Mucosa of descending colon (tissue), 3 donors: ENCODE measurements around the gene APBB1. TPM values are rescaled to one million over a fixed set of nuclear protein-coding genes. Genes with fewer than 3 reads are reported as not detected.

ENCODE experiments used
- ATAC-seq: fragments of 200-7000 bp; cut with Tn5 transposase; one replicate; pipeline ENCODE4 v1.9.1; 2020; ENCODE audit warnings: mild to moderate bottlenecking, moderate library complexity
- DNase-seq, 3 donors: peaks; one replicate each; pipeline ENCODE4 v3.0.0-alpha.2; 2020
- H3K36me3 ChIP-seq: fragments of 200-600 bp; one replicate; pipeline ENCODE4 v1.8.0; 2021; ENCODE audit warnings: low read depth, mild to moderate bottlenecking
- H3K4me1 ChIP-seq: fragments of 200-600 bp; one replicate; pipeline ENCODE4 v1.8.0; 2021; ENCODE audit warnings: low read depth, mild to moderate bottlenecking
- H3K4me3 ChIP-seq: fragments of 200-600 bp; one replicate; pipeline ENCODE4 v1.8.0; 2021; ENCODE audit warnings: mild to moderate bottlenecking
- H3K9me3 ChIP-seq: fragments of 200-600 bp; one replicate; pipeline ENCODE4 v1.8.0; 2021; ENCODE audit warnings: mild to moderate bottlenecking
- intact Hi-C, 2 donors: fragments of 100-400 bp; cut with DNase I in 1 of 2; cut with micrococcal nuclease in 1 of 2; formaldehyde crosslinking; loops; one replicate each; pipeline versions ENCODE4 v1.11.0 to v1.11.1; 2022; cut with DNase I, micrococcal nuclease
- total RNA-seq, 3 donors: library from RNA; stranded (reverse); fragmentation: NEBNext Ultra II Directional in 2 of 3; extraction: Animal tissue kit (Norgen Biotek cat#: 25700) in 2 of 3; gene quantifications; one replicate each; pipeline versions ENCODE4 v1.2.1 to v1.2.4, GENCODE V29; 2021 to 2023
- TF ChIP-seq, protein P1 (sequence below): fragments of 200-600 bp; IDR thresholded peaks from one replicate; pipeline ENCODE4 v1.8.0; 2022; ENCODE audit warnings: antibody characterized with exemption, mild to moderate bottlenecking
- donor health status: DM: no; HTN: no; CAD: no; lungs with moderate emphysema.
- donor health status: DM: no; HTN: no; CAD: no.
- donor health status: DM: no; HTN: yes; CAD: no.

APBB1 gene
- total RNA-seq, 3 donors from 2014 or later, result 5.2 to 64.7 (median 8.3) TPM

DNA sequence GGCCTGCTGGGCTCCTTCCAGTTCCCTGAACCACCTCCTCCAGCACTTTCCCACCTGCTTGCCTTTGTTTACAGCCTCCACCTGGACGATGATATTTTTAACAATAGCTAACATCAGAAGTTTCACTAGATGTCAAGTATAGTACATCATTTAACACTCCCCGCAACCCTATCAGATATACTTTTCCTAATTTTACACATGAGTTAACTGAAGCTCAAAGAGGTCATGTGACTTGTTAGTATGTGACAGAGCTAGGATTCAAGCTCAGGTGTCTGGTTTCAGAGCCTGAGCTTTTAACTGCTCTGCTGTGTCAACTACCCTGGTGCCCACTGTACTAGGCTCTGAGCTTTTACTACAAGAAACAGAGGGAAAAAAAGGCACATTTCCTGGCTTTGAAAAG, 36.2 kb upstream of the APBB1 start:
- no peaks in the 10 kb centered on the region for H3K4me1 ChIP-seq
- intact Hi-C loops, result no loop called here
- H3K9me3 ChIP-seq, result no peaks in the 10 kb centered on the region
- TF ChIP-seq, protein P1, sequence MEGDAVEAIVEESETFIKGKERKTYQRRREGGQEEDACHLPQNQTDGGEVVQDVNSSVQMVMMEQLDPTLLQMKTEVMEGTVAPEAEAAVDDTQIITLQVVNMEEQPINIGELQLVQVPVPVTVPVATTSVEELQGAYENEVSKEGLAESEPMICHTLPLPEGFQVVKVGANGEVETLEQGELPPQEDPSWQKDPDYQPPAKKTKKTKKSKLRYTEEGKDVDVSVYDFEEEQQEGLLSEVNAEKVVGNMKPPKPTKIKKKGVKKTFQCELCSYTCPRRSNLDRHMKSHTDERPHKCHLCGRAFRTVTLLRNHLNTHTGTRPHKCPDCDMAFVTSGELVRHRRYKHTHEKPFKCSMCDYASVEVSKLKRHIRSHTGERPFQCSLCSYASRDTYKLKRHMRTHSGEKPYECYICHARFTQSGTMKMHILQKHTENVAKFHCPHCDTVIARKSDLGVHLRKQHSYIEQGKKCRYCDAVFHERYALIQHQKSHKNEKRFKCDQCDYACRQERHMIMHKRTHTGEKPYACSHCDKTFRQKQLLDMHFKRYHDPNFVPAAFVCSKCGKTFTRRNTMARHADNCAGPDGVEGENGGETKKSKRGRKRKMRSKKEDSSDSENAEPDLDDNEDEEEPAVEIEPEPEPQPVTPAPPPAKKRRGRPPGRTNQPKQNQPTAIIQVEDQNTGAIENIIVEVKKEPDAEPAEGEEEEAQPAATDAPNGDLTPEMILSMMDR, result no peak
- H3K4me3 ChIP-seq, result no peak overlapping the region
- DNase-seq (no peak), ATAC-seq (no peak)
- no peaks in the 10 kb centered on the region for H3K36me3 ChIP-seq

DNA sequence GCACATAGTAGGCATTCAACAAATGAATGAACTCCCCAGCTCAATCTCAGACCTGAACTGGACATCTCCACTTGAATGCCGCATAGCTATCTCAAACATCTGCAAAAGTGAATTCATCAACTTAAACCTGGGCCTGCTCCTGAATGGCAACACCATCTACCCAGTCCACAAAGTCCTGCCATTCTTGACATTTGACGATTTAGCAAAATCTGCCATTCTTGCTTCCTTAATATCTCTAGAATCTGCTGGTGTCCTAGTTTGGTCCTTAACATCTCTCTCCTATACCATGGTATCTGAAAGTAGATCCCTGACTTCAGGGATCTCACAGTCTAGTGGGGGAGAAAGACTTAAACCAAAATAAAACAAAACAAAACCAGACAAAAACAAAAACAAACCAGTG, 34.3 kb upstream of the APBB1 start:
- intact Hi-C loops, result no loop called here
- TF ChIP-seq, protein P1, result no peak
- Histone ChIP-seq H3K4me1 (no peaks in the 10 kb centered on the region), H3K9me3 (no peaks in the 10 kb centered on the region), H3K36me3 (no peaks in the 10 kb centered on the region), H3K4me3 (no peak overlapping the region)
- DNase-seq (no peak), ATAC-seq (no peak)

DNA sequence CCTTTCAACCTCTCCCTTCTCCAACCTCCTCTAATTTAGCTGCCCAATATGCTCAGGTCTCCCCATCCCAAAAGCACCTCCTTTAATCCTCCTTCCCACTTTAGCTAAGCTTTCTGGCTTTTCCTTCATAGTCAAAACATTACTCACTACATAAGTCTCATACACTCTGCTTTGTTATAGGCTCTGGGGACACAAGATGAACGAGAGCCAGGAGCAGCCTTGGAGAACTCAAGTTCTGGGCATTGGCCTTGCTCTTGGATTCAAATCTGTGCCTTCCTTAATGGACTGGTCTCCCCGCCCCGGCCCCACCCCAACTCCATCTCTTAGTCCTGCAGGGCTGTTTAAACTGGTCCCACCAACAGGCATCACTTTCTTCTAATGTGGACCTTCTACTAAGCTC, 33.3 kb upstream of the APBB1 start:
- intact Hi-C loops, result no loop called here
- Histone ChIP-seq H3K9me3 (no peaks in the 10 kb centered on the region), H3K4me1 (no peaks in the 10 kb centered on the region), H3K36me3 (no peaks in the 10 kb centered on the region), H3K4me3 (no peak overlapping the region)
- TF ChIP-seq, protein P1, result no peak
- no peak for DNase-seq
- no peak for ATAC-seq

DNA sequence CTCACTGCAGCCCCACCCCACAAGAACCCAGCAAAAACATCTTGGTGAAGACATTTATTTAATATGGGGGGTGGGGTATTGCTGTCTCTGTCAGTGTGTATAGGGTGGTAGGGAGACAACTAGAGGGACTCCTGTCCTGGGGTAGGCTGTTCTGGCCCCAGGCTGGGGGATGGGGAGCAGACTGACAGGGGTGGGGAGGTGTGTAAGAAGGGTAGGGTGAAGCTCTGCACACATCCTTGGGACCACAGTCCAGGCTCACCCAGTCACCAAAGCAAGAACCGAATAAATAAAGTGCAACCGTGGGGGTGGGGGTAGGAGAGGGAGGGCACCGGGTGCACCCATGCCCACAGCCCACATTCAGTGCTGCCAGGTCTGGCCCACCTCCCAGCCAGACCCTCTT, 29.7 kb upstream of the APBB1 start:
- H3K4me3 ChIP-seq, result no peak overlapping the region
- intact Hi-C loops, result no loop called here
- H3K36me3 ChIP-seq, result no peaks in the 10 kb centered on the region
- H3K4me1 ChIP-seq, result no peaks in the 10 kb centered on the region
- H3K9me3 ChIP-seq, result no peaks in the 10 kb centered on the region
- no peak for DNase-seq
- TF ChIP-seq, protein P1, result no peak
- ATAC-seq, result no peak

DNA sequence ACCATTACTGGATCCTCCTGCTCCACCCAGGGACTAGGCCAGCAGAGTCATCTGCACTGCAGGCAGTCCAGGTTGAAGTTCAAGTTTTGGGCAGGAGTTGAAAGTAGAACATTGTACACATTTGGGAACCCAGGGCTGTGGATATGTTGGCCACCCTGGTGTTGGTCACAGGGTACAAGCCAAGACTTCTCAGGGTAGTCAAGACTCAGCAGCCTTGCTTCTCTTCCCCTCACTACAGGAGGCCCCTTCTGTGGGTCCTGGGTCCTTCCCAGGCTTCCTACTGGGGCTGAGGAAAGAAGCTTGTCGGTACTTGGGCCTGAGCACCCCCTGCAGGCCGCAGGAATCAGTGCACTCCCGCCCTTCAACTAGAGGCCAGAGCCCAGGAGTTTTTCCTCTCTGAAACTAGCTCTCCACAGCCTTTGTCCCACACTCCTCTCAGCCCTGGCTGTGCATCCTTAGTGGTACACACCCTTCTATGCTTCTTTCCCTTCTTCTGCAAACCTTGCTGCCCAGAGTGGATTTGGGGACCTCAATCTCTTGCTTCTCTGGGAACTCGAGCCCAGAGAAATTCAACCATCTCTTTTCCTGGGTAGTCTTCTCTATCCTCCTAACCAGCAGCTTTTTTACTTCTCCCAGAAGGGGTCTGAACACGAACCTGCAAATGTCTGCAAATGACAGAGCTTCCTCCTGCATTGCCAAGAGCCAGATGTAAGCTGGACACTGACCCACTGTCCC, 24.5 kb upstream of the APBB1 start:
- H3K4me1 ChIP-seq, result no peaks in the 10 kb centered on the region
- H3K9me3 ChIP-seq, result no peaks in the 10 kb centered on the region
- H3K36me3 ChIP-seq, result no peaks in the 10 kb centered on the region
- DNase-seq (peak in 2 of 3 donors; percentile 64 to 72), ATAC-seq (peak; percentile 86)
- intact Hi-C loops, result loop anchor here (5.0 kb wide), 1 partner anchor 66 kb away; no protein-coding TSS in a partner anchor
- H3K4me3 ChIP-seq, result no peak overlapping the region
- TF ChIP-seq, protein P1, result peak; percentile 82
